ENCODE measurements around the gene RUSC1. TPM values are rescaled to one million over a fixed set of nuclear protein-coding genes. Genes with fewer than 3 reads are reported as not detected.

RUSC1 gene
- total RNA-seq, 1 experiment from 2014 or later, result 43.3 TPM

Other genes starting within 250 kb of the RUSC1 start
- gene EFNA3, start 242.1 kb upstream of the RUSC1 start, total RNA-seq (2014; rRNA removed), result 1.7 and 2.1 TPM in 2 replicates
- 0.23 TPM in 1 of 2 replicates, not detected in the other for gene EFNA1, start 193.0 kb upstream of the RUSC1 start, total RNA-seq (2014; rRNA removed)
- gene SLC50A1, start 185.0 kb upstream of the RUSC1 start, total RNA-seq (2014; rRNA removed), result 24.7 and 31.8 TPM in 2 replicates
- 86.9 and 101 TPM in 2 replicates for gene DPM3, start 180.4 kb upstream of the RUSC1 start, total RNA-seq (2014; rRNA removed)
- 95.3 and 96.7 TPM in 2 replicates for gene KRTCAP2, start 147.6 kb upstream of the RUSC1 start, total RNA-seq (2014; rRNA removed)
- 3.1 and 3.3 TPM in 2 replicates for gene TRIM46, start 147.0 kb upstream of the RUSC1 start, total RNA-seq (2014; rRNA removed)
- 17.4 and 26.4 TPM in 2 replicates for gene THBS3, start 113.0 kb upstream of the RUSC1 start, total RNA-seq (2014; rRNA removed)
- gene MTX1, start 112.2 kb upstream of the RUSC1 start, total RNA-seq (2014; rRNA removed), result 47.6 and 49.1 TPM in 2 replicates
- gene ENTREP3, start 65.4 kb upstream of the RUSC1 start, total RNA-seq (2014; rRNA removed), result 7.8 and 15.6 TPM in 2 replicates
- 83.7 and 101 TPM in 2 replicates for gene SCAMP3, start 58.5 kb upstream of the RUSC1 start, total RNA-seq (2014; rRNA removed)
- 23.7 and 26.9 TPM in 2 replicates for gene CLK2, start 47.4 kb upstream of the RUSC1 start, total RNA-seq (2014; rRNA removed)
- gene HCN3, start 43.4 kb upstream of the RUSC1 start, total RNA-seq (2014; rRNA removed), result 1.8 and 2.1 TPM in 2 replicates
- not detected in 2 replicates for gene PKLR, start 19.5 kb upstream of the RUSC1 start, total RNA-seq (2014; rRNA removed)
- 172 and 197 TPM in 2 replicates for gene FDPS, start 12.0 kb upstream of the RUSC1 start, total RNA-seq (2014; rRNA removed)
- gene ASH1L, start 241.9 kb downstream of the RUSC1 start, total RNA-seq (2014; rRNA removed), result 19.2 and 24.2 TPM in 2 replicates

Data from LHCN-M2 (cell line).